HG02610 (cell line): ENCODE data around the gene SGK1.
"Not testable (repeated sequence)": the region's sequence is repeated elsewhere in the genome, so short reads cannot be mapped to it uniquely, and the experiment has no call there.

Experiments
- ATAC-seq: cut with Tn5 transposase; IDR thresholded peaks from one replicate; pipeline ENCODE4 v1.9.1; 2021; ENCODE audit warnings: mild to moderate bottlenecking, moderate library complexity; ENCODE audit not compliant: unreplicated experiment

The SGK1 gene

GRCh38 chr6:134328792-134329191, 10.9 kb upstream of the SGK1 start:
- ATAC-seq: no peak

DNA sequence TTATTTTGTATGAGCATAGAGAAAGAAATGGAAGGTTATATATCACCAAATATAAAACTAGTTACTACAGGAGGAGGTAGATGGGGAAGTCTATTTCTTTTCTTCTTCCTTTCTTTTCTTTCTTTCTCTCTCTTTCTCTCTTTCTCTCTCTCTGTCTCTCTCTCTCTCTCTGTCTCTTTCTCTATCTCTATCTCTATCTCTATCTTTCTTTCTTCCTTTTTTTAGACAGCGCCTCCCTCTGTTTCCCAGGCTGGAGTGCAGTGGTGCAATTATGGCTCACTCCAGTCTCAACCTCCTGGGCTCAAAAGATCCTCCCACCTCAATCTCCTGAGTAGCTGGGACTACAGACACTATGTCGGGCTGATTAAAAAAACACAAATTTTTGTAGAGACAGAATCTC, 10.2 kb upstream of the SGK1 start:
- ATAC-seq: no peak

GRCh38 chr6:134326192-134326591, 8.3 kb upstream of the SGK1 start:
- ATAC-seq: not testable (repeated sequence)

GRCh38 chr6:134324766-134325165, 6.9 kb upstream of the SGK1 start:
- no peak for ATAC-seq

- ATAC-seq: no peak
Observed at GRCh38 chr6:134324141-134324540, 6.2 kb upstream of the SGK1 start.

DNA sequence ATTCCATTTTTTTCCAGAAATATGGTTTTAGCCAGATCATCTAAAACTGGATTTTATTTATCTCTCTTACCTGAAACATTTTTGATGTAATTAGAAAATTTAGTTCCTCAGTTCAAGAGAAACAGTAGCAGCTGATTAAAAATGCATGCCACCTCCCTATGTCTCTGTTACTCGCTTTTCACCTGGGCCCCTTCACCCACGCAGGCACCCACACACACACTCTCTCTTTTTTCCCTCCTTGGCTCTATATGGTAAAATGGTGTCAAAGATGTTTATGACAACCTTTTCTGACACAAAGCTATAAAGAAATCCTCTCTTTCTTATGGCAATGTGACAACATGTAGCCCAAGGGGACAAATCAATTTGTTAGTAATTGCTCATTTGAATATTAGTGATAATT, 5.8 kb upstream of the SGK1 start:
- no peak for ATAC-seq

DNA sequence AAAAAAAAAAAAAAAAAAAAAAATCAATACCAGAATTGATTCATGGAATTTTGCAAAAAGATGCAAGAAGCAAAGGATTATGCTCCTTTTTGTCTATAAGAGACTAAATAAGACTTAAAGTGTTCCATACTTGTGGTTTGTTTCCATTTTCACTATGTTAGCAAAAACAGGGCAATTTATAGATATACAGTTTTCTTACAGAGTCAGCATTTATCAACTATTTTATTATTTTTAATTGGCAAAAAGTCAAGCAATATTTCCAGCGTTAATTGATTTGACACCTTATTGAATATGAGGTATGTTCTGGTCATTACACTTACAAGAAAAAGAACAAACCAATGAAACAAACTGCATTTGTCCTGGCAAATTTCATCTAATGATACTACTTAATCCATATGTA, 5.4 kb upstream of the SGK1 start:
- ATAC-seq: no peak

DNA sequence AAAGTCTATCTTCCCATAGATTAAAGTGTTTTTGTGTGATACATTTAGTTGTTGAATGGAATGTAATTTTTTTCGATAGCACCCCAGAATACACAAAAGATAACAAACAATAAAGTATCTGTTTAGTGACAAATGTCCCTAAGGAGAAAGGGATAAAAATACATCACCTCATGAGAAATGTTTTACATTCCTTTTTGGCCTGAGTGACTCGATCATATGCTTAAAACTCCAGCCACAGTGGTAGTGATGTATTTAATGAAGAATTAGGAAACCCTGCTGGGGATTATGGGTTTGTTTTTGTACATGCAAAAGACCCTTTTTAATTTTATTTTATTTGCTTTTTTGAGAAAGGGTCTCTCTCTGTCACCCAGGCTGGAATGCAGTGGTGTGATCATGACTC, 4.3 kb upstream of the SGK1 start:
- ATAC-seq: no peak

- no peak for ATAC-seq
Observed at GRCh38 chr6:134321246-134321645, 3.3 kb upstream of the SGK1 start.

DNA sequence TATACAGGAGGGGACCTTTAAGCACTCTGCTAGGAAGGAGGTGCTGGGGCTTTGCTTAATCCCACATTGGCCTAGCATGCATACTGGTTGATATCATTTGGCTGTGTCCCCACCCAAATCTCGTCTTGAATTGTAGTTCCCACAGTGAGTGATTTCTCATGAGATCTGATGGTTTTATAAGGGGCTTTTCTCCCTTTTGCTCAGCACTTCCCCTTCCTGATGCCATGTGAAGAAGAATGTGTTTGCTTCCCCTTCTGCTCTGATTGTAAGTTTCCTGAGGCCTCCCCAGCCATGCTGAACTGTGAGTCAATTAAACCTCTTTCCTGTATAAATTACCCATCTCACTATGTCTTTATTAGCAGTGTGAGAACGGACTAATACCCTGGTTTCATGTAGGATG, 1.8 kb upstream of the SGK1 start:
- ATAC-seq: not testable (repeated sequence)

GRCh38 chr6:134318974-134319281, 1.0 kb upstream of the SGK1 start:
- ATAC-seq: no peak

DNA sequence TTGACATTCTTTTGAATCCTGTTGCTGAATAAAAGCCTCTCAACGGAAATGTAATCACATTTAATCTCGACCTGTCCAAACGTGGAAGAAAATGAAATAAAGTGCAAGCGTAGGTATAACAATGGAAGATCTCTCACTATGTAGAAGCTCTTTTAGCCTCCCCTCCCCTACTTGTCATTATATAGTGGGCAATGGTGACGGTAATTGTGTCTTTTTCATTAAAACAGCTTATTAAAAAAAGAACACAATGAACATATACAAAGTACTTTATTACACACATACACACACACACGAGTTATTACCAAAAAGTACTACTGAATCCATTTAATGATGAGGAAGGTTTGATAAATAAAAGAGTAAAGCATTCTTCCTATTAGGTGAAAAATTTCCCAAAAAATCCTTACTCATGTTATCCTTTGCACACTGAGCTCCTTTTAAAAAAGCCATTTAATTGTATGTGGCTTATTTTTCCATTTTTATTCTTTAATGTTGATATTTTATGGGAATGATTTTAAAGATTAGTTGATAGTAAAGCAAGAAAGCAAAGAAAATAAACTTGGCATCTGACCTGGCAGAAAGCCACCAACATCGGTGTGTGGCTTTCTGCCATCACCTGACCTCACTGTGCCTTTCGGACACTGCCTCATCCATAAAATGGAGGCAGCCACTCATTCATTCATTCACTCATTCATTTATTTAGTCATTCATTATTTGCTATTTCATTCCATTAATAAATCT, 493 bp upstream of the SGK1 start:
- ATAC-seq: no peak

DNA sequence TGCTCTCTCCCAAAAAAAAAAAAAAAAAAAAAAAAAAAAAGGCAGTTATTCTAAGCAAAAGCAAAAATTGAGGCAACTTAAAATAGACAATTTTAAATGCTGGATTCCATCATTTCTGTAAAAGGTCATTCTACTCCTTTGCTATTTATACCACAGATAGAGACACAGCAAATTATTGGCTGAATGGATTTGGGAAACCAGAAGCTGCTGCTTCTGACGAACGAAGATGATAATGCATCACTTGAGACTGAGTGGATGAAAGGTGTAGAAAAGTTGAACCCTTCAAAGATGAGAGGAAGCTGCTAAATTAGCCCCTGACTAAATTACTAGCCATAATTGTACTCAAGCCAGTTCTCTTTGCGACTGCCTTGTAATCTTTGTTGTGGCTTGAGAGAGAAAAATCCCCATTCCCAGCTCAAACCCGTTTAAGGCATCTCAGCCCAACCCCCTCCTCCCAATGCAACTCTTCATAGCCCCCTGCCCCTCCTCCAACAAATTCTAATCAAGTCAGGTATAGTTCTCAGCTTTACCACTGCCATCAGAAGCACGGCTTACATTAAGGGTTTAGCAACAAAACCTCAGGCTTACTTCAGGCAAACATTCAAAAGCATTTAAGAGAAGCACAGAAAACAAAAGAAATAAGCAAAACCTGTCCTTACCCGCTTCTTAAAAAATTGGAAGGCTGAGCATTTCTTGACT, 1.0 kb downstream of the SGK1 start:
- ATAC-seq: no peak

- ATAC-seq: no peak
Observed at GRCh38 chr6:134315974-134316441, 1.9 kb downstream of the SGK1 start.

GRCh38 chr6:134315189-134315588, 2.7 kb downstream of the SGK1 start:
- no peak for ATAC-seq

GRCh38 chr6:134314006-134314821, 3.7 kb downstream of the SGK1 start:
- no peak for ATAC-seq

GRCh38 chr6:134312038-134312660, 5.8 kb downstream of the SGK1 start:
- no peak for ATAC-seq

DNA sequence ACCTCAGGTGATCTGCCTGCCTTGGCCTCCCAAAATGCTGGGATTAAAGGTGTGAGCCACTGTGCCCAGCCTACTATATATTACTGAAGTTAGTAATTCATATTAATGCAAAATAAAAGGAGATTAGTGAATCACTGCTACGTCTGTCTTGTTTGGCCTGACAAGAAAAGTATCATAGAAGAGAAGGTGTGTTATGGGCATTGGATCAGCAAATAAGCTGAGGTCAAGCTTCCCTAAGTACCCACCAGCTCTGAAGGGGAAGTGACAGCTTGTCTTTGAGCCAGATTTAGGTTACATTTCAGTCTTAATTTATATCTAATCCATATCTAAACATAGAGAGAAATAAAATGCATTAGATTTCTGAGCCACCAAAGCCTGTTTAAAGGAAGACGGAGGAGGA, 7.1 kb downstream of the SGK1 start:
- ATAC-seq: no peak

DNA sequence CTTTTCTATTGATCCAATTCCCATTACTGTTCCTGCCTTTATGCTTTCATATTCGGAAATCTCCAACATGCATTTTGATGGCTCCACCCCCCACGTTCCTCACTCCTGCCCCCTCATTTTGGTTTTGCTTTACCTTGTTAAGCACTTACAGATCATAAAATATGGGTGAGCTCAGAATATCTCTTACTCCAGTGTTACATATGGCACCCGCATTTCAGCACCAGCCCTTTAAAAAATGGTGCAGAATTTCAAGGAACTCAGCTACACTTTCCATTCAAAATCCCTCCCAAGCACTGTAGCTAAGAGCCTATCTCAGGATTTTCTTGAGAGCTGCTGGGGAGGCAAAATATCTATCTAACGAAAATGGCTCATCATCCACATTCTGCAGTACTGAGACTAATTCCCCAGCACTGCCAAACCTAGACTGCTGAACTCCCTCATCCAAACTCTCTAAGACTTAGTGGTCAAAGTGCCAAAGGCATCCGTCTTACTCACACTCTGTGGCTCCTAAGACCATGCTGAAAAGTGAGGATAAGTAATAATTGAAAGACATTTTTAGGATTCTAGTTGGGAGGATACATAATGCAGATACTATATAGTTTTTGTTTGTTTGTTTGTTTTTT, 7.8 kb downstream of the SGK1 start:
- no peak for ATAC-seq

GRCh38 chr6:134309227-134309626, 8.7 kb downstream of the SGK1 start:
- ATAC-seq: no peak

DNA sequence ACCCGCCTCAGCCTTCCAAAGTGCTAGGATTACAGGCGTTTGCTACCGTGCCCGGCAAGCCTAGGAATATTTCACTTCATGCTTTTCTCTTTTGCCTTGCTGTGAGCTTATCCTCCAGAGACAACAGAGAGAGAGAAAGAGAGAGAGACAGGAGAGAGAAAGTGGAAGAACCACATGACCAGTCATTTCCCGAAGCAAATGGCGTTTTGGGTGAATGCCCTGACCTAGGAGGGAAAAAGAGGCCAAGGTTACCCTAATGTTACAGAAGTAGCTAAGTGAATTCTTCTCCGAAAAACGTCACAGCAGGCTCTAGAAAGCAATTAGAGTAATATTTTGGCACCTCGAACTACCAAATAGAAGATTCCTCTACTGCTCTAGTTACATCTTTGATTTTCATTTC, 9.1 kb downstream of the SGK1 start:
- ATAC-seq: no peak
